Inflammatory macrophage treated with lipopolysaccharide for 1 hour (primary cell): ENCODE results near the gene USP47.
"Not testable (repeated sequence)": the region's sequence is repeated elsewhere in the genome, so short reads cannot be mapped to it uniquely, and the experiment has no call there.

Source experiments
- DNase-seq, 2 donors: peaks; one replicate each; pipeline ENCODE4 v3.0.0-alpha.2; 2020 to 2022

USP47 gene

GRCh38 chr11:11826260-11826659 is 15.5 kb upstream of the USP47 start:
- DNase-seq: no peak

- DNase-seq: no peak
These were observed 14.5 kb upstream of the USP47 start for GRCh38 chr11:11827272-11827671.

GRCh38 chr11:11831406-11831805 is 10.4 kb upstream of the USP47 start:
- not testable (repeated sequence) for DNase-seq

GRCh38 chr11:11836676-11837231 is 5.0 kb upstream of the USP47 start:
- DNase-seq: no peak

- no peak for DNase-seq
These were observed 2.1 kb upstream of the USP47 start for GRCh38 chr11:11839718-11840117.

- peak; percentile 20 to 34 for DNase-seq
These were observed 553 bp upstream of the USP47 start for GRCh38 chr11:11841116-11841722.

GRCh38 chr11:11842421-11843008 is 743 bp downstream of the USP47 start:
- peak; percentile 76 to 83 for DNase-seq

- DNase-seq: peak; percentile 61 to 75
These were observed 1.4 kb downstream of the USP47 start for GRCh38 chr11:11843211-11843621.

- no peak for DNase-seq
These were observed 1.9 kb downstream of the USP47 start for GRCh38 chr11:11843642-11844041.

- DNase-seq: no peak
These were observed 2.5 kb downstream of the USP47 start for GRCh38 chr11:11844272-11844671.

- DNase-seq: no peak
These were observed 3.3 kb downstream of the USP47 start for GRCh38 chr11:11845071-11845470.

GRCh38 chr11:11845551-11845950 is 3.8 kb downstream of the USP47 start:
- DNase-seq: no peak

GRCh38 chr11:11847082-11847481 is 5.3 kb downstream of the USP47 start:
- DNase-seq: no peak

- DNase-seq: peak; percentile 18 to 54
These were observed 7.3 kb downstream of the USP47 start for GRCh38 chr11:11848891-11849746.

GRCh38 chr11:11850668-11851067 is 8.9 kb downstream of the USP47 start:
- DNase-seq: no peak

- DNase-seq: no peak
These were observed 14.9 kb downstream of the USP47 start for GRCh38 chr11:11856638-11857037.

- no peak for DNase-seq
These were observed 16.0 kb downstream of the USP47 start for GRCh38 chr11:11857769-11858168.

- DNase-seq: no peak
These were observed 16.9 kb downstream of the USP47 start for GRCh38 chr11:11858676-11859075.

- DNase-seq: peak in 1 of 2 donors; percentile 10
These were observed 18.6 kb downstream of the USP47 start for GRCh38 chr11:11860103-11860979.

- DNase-seq: no peak
These were observed 21.2 kb downstream of the USP47 start for GRCh38 chr11:11862999-11863398.

GRCh38 chr11:11864332-11864731 is 22.6 kb downstream of the USP47 start:
- no peak for DNase-seq

GRCh38 chr11:11864803-11865202 is 23.0 kb downstream of the USP47 start:
- no peak for DNase-seq

GRCh38 chr11:11865449-11865848 is 23.7 kb downstream of the USP47 start:
- no peak for DNase-seq
